Measurements from ENCODE around the gene SLC25A2. TPM values are rescaled to one million over a fixed set of nuclear protein-coding genes. Genes with fewer than 3 reads are reported as not detected.
A peak's percentile ranks its signal among the peaks of the same experiment; 100 is the strongest.
"Not testable (repeated sequence)": the region's sequence is repeated elsewhere in the genome, so short reads cannot be mapped to it uniquely, and the experiment has no call there.

The SLC25A2 gene
- total RNA-seq, 1 donor from 2014 or later = 1.9 TPM

GRCh38 chr5:141343953-141344463 lies 40.2 kb upstream of the SLC25A2 start:
- peak overlapping the region; percentile 78 for H3K27ac Mint-ChIP-seq (ENCODE audit: unreplicated experiment)
- DNase-seq = no peak
- TF ChIP-seq CTCF (IDR thresholded peaks at IDR 0.05; ENCODE audit: partially characterized antibody, unreplicated experiment) = no peak
- peaks cover 59% of the 10 kb centered on the region for H3K36me3 Mint-ChIP-seq (ENCODE audit: unreplicated experiment)
- H3K27me3 Mint-ChIP-seq (ENCODE audit: unreplicated experiment) = peaks cover 1% of the 10 kb centered on the region
- H3K4me1 Mint-ChIP-seq (ENCODE audit: low read depth, unreplicated experiment) = no peaks in the 10 kb centered on the region
- peak overlapping the region; percentile 81 for H3K4me3 Mint-ChIP-seq (ENCODE audit: unreplicated experiment)
- peaks cover 19% of the 10 kb centered on the region for H3K9me3 Mint-ChIP-seq (ENCODE audit: unreplicated experiment)

- DNase-seq = no peak
- peaks cover 58% of the 10 kb centered on the region for H3K36me3 Mint-ChIP-seq (ENCODE audit: unreplicated experiment)
- peak within 1 kb of the TSS; percentile 78 for H3K27ac Mint-ChIP-seq (ENCODE audit: unreplicated experiment)
- H3K4me1 Mint-ChIP-seq (ENCODE audit: low read depth, unreplicated experiment) = no peaks in the 10 kb centered on the region
- TF ChIP-seq CTCF (IDR thresholded peaks at IDR 0.05; ENCODE audit: partially characterized antibody, unreplicated experiment) = no peak
- peaks cover 3% of the 10 kb centered on the region for H3K27me3 Mint-ChIP-seq (ENCODE audit: unreplicated experiment)
- peak within 1 kb of the TSS; percentile 81 for H3K4me3 Mint-ChIP-seq (ENCODE audit: unreplicated experiment)
- H3K9me3 Mint-ChIP-seq (ENCODE audit: unreplicated experiment) = peaks cover 22% of the 10 kb centered on the region
Measured at GRCh38 chr5:141343242-141343952, 39.5 kb upstream of the SLC25A2 start, which contains the start of gene PCDHGA3. Gene PCDHGA3, plus strand, starts transcription at chr5:141343829. Its CDS starts 205 bp downstream, at chr5:141344034.

GRCh38 chr5:141342773-141343172 lies 38.9 kb upstream of the SLC25A2 start:
- Mint-ChIP-seq H3K4me3 (ENCODE audit: unreplicated experiment) (no peak overlapping the region), H3K36me3 (ENCODE audit: unreplicated experiment) (peaks cover 61% of the 10 kb centered on the region), H3K27me3 (ENCODE audit: unreplicated experiment) (peaks cover 3% of the 10 kb centered on the region), H3K4me1 (ENCODE audit: low read depth, unreplicated experiment) (no peaks in the 10 kb centered on the region), H3K27ac (ENCODE audit: unreplicated experiment) (no peak overlapping the region), H3K9me3 (ENCODE audit: unreplicated experiment) (peaks cover 27% of the 10 kb centered on the region)
- DNase-seq = no peak
- TF ChIP-seq CTCF (IDR thresholded peaks at IDR 0.05; ENCODE audit: partially characterized antibody, unreplicated experiment) = no peak

DNA sequence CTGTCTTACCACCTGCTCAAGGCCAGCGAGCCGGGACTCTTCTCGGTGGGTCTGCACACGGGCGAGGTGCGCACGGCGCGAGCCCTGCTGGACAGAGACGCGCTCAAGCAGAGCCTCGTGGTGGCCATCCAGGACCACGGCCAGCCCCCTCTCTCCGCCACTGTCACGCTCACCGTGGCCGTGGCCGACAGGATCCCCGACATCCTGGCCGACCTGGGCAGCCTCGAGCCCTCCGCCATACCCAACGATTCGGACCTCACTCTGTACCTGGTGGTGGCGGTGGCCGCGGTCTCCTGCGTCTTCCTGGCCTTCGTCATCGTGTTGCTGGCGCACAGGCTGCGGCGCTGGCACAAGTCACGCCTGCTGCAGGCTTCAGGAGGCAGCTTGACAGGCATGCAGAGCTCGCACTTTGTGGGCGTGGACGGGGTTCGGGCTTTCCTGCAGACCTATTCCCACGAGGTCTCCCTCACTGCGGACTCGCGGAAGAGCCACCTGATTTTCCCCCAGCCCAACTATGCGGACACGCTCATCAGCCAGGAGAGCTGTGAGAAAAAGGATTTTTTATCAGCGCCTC lies 37.0 kb upstream of the SLC25A2 start:
- DNase-seq; H3K4me1 Mint-ChIP-seq (ENCODE audit: low read depth, unreplicated experiment): not testable (repeated sequence)
- peaks cover 24% of the 10 kb centered on the region for H3K9me3 Mint-ChIP-seq (ENCODE audit: unreplicated experiment)

DNA sequence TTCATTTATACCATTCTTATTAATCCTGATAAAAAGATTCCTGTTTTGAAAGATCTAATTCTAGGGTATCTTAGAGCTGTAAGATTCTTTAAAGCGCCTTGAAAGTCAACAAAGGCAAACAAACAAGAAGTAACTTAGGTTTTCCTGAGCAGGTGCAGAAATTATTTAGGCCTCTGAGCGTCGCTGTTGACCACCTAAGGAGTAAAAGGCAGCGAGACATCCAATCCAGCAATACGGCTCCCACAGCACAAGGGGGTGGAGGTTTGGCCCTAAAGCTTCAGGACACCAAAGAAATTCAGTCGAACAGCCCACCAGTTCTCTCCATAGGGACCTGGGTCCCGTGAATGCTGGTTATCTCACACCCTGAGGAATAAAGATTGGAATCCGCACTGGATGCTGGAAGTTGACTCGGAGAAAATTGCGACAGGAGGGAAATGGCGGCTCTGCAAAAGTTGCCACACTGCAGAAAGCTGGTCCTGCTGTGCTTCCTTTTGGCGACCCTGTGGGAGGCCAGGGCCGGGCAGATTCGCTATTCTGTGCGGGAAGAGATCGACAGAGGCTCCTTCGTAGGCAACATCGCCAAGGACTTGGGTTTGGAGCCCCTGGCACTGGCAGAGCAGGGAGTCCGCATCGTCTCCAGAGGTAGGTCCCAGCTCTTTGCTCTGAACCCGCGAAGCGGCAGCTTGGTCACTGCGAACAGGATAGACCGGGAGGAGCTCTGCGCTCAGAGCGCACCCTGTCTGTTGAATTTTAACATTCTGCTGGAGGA lies 34.9 kb upstream of the SLC25A2 start, which contains the start of gene PCDHGA2:
TSS of gene PCDHGA2 (plus strand) at position 223 of the 769 bp plus-strand sequence.
- Mint-ChIP-seq H3K4me3 (ENCODE audit: unreplicated experiment) (no peak within 1 kb of the TSS), H3K4me1 (ENCODE audit: low read depth, unreplicated experiment) (no peaks in the 10 kb centered on the region), H3K9me3 (ENCODE audit: unreplicated experiment) (peaks cover 19% of the 10 kb centered on the region), H3K27ac (ENCODE audit: unreplicated experiment) (no peak within 1 kb of the TSS), H3K36me3 (ENCODE audit: unreplicated experiment) (peaks cover 53% of the 10 kb centered on the region), H3K27me3 (ENCODE audit: unreplicated experiment) (peaks cover 3% of the 10 kb centered on the region)
- TF ChIP-seq CTCF (IDR thresholded peaks at IDR 0.05; ENCODE audit: partially characterized antibody, unreplicated experiment) = no peak
- DNase-seq = no peak

More for the DNA sequence above, 37.0 kb upstream of the SLC25A2 start:
- H3K36me3 Mint-ChIP-seq (ENCODE audit: unreplicated experiment) = peaks cover 62% of the 10 kb centered on the region
- H3K4me3 Mint-ChIP-seq (ENCODE audit: unreplicated experiment); H3K27ac Mint-ChIP-seq (ENCODE audit: unreplicated experiment); H3K27me3 Mint-ChIP-seq (ENCODE audit: unreplicated experiment): not testable (repeated sequence)

- H3K36me3 Mint-ChIP-seq (ENCODE audit: unreplicated experiment) = peaks cover 62% of the 10 kb centered on the region
- H3K27ac Mint-ChIP-seq (ENCODE audit: unreplicated experiment); H3K9me3 Mint-ChIP-seq (ENCODE audit: unreplicated experiment); H3K4me1 Mint-ChIP-seq (ENCODE audit: low read depth, unreplicated experiment); H3K27me3 Mint-ChIP-seq (ENCODE audit: unreplicated experiment); DNase-seq; H3K4me3 Mint-ChIP-seq (ENCODE audit: unreplicated experiment): not testable (repeated sequence)
Measured at GRCh38 chr5:141332571-141332970, 28.7 kb upstream of the SLC25A2 start.
